HEK293T (cell line): Measurements from ENCODE around the gene STRIP1.

Experiments
- CTCF ChIA-PET: fragments of 350-600 bp; formaldehyde crosslinking; extraction: SDS; loops from one replicate; lab custom pipeline; 2021; ENCODE audit warnings: antibody characterized with exemption, inconsistent platforms; lab: Yijun Ruan, JAX
- POLR2A ChIA-PET: fragments of 350-600 bp; formaldehyde crosslinking; extraction: SDS; loops from one replicate; lab custom pipeline; 2020; ENCODE audit warnings: antibody characterized with exemption, inconsistent platforms; lab: Yijun Ruan, JAX
- DNase-seq: peaks from one replicate; pipeline ENCODE4 v3.0.0; 2012; ENCODE audit warnings: mixed read lengths; ENCODE audit errors: extremely low spot score
- ARNT ChIP-seq: fragments of 450-650 bp; IDR thresholded peaks from 2 replicates; pipeline ENCODE4 v1.6.1; 2017; ENCODE audit warnings: mild to moderate bottlenecking
- BHLHE40 ChIP-seq: fragments of 450-650 bp; IDR thresholded peaks from 2 replicates; pipeline ENCODE4 v1.6.1; 2016; ENCODE audit warnings: mild to moderate bottlenecking, moderate library complexity, borderline replicate concordance
- CTBP1 ChIP-seq: fragments of 450-650 bp; IDR thresholded peaks from 2 replicates; pipeline ENCODE4 v1.6.1; 2016; ENCODE audit warnings: borderline replicate concordance
- ELF4 ChIP-seq: fragments of 450-650 bp; IDR thresholded peaks from 2 replicates; pipeline ENCODE4 v1.6.1; 2017; ENCODE audit warnings: antibody characterized with exemption
- FOXA1 ChIP-seq: fragments of 450-650 bp; IDR thresholded peaks from 2 replicates; pipeline ENCODE4 v1.6.1; 2016; ENCODE audit warnings: mild to moderate bottlenecking
- FOXK2 ChIP-seq: fragments of 450-650 bp; IDR thresholded peaks from 2 replicates; pipeline ENCODE4 v1.6.1; 2016; ENCODE audit warnings: mild to moderate bottlenecking
- FOXM1 ChIP-seq: fragments of 450-650 bp; IDR thresholded peaks from 2 replicates; pipeline ENCODE4 v1.6.1; 2017; ENCODE audit warnings: mild to moderate bottlenecking, borderline replicate concordance
- HDGF ChIP-seq: fragments of 450-650 bp; IDR thresholded peaks from 2 replicates; pipeline ENCODE4 v1.6.1; 2017; ENCODE audit warnings: antibody characterized with exemption, borderline replicate concordance
- L3MBTL2 ChIP-seq: fragments of 450-650 bp; conservative IDR thresholded peaks from 2 replicates; pipeline ENCODE4 v1.6.1; 2016; ENCODE audit warnings: mild to moderate bottlenecking
- LEF1 ChIP-seq: fragments of 450-650 bp; IDR thresholded peaks from 2 replicates; pipeline ENCODE4 v1.6.1; 2017; ENCODE audit warnings: mild to moderate bottlenecking, borderline replicate concordance
- NFRKB ChIP-seq: fragments of 450-650 bp; IDR thresholded peaks from 2 replicates; pipeline ENCODE4 v1.6.1; 2016; ENCODE audit warnings: mild to moderate bottlenecking, moderate library complexity
- PKNOX1 ChIP-seq: fragments of 450-650 bp; IDR thresholded peaks from 2 replicates; pipeline ENCODE4 v1.6.1; 2016
- SP1 ChIP-seq: fragments of 450-650 bp; IDR thresholded peaks from 2 replicates; pipeline ENCODE4 v1.6.1; 2017
- SUZ12 ChIP-seq: fragments of 450-650 bp; IDR thresholded peaks from 2 replicates; pipeline ENCODE4 v1.6.1; 2016; ENCODE audit warnings: mild to moderate bottlenecking
- TARDBP ChIP-seq: fragments of 450-650 bp; IDR thresholded peaks from 2 replicates; pipeline ENCODE4 v1.6.1; 2016
- ZNF384 ChIP-seq: fragments of 450-650 bp; IDR thresholded peaks from 2 replicates; pipeline ENCODE4 v1.6.1; 2016

The STRIP1 gene

GRCh38 chr1:110067893-110068645 is 33.6 kb downstream of the STRIP1 start:
- CTCF ChIA-PET = interaction anchor here (0.8 to 1.3 kb wide), 2 partner anchors 14 to 49 kb away, joined by 3 to 7 read pairs; no protein-coding TSS in a partner anchor
- POLR2A ChIA-PET = no interaction called here
- TF ChIP-seq ARNT (no peak), HDGF (no peak), FOXA1 (no peak), CTBP1 (no peak), L3MBTL2 (no peak), LEF1 (no peak), TARDBP (no peak), ELF4 (no peak), SP1 (no peak), SUZ12 (no peak), PKNOX1 (no peak), ZNF384 (no peak), BHLHE40 (no peak), FOXM1 (no peak), FOXK2 (no peak), NFRKB (no peak)
- DNase-seq = no peak

GRCh38 chr1:110068646-110069403 is 34.4 kb downstream of the STRIP1 start:
- no peak for TF ChIP-seq PKNOX1
- TF ChIP-seq BHLHE40 = no peak
- no peak for TF ChIP-seq LEF1
- no peak for TF ChIP-seq FOXA1
- ChIA-PET CTCF (no interaction called here), POLR2A (no interaction called here)
- no peak for DNase-seq

GRCh38 chr1:110069404-110070281 is 35.2 kb downstream of the STRIP1 start:
- CTCF ChIA-PET = no interaction called here
- POLR2A ChIA-PET = no interaction called here
- no peak for TF ChIP-seq FOXK2
- no peak for TF ChIP-seq ZNF384
- no peak for TF ChIP-seq HDGF
- TF ChIP-seq CTBP1 = no peak
- TF ChIP-seq SUZ12 = no peak
- TF ChIP-seq NFRKB = no peak
- no peak for TF ChIP-seq SP1
- TF ChIP-seq FOXA1 = no peak
- no peak for TF ChIP-seq TARDBP
- TF ChIP-seq PKNOX1 = no peak
- no peak for TF ChIP-seq ELF4
- no peak for TF ChIP-seq FOXM1
- no peak for TF ChIP-seq ARNT
- no peak for DNase-seq

- ChIA-PET POLR2A (no interaction called here), CTCF (no interaction called here)
- TF ChIP-seq ARNT (no peak), ELF4 (no peak), L3MBTL2 (no peak), BHLHE40 (no peak), FOXM1 (no peak), FOXA1 (no peak), LEF1 (no peak), NFRKB (no peak), SUZ12 (no peak), HDGF (no peak), TARDBP (no peak), FOXK2 (no peak), PKNOX1 (no peak), SP1 (no peak), CTBP1 (no peak), ZNF384 (no peak)
- no peak for DNase-seq
These were observed 35.9 kb downstream of the STRIP1 start for GRCh38 chr1:110070282-110070669.
